Neural progenitor cell (in vitro differentiated cells): Measurements from ENCODE around the gene ENO1.

Experiments used
- EZH2 ChIP-seq: fragments of 200-600 bp; sonication (generic); IDR thresholded peaks from 2 replicates; pipeline ENCODE4 v1.6.1; 2017; ENCODE audit warnings: antibody characterized with exemption, mild to moderate bottlenecking, moderate library complexity
- TF ChIP-seq, protein P1 (sequence below): fragments of 200-600 bp; sonication (generic); IDR thresholded peaks from 2 replicates; pipeline ENCODE4 v1.5.1; 2017; ENCODE audit warnings: antibody characterized with exemption, mild to moderate bottlenecking

DNA sequence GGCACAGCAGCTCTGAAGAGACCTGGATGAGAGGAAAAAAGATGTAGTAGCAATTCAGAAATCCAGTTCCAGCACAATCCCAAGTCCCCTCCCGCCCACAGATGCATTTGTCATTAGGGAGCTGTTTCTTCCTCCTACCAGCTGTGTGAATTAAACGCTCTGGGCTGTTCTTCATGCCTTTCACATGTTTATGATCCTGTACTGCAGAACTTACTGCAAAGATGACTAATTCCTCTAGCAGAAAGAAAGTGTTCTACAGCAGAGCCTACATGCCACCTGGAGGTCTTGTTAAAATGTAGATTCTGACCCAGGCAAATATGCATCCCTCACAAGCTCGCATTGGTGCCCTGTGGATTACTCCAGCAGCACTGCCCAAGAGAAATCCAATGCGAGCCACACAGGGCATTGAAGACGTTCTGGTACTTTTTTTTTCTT lies 6.5 kb downstream of the ENO1 start:
- TF ChIP-seq EZH2, result no peak
- TF ChIP-seq, protein P1, sequence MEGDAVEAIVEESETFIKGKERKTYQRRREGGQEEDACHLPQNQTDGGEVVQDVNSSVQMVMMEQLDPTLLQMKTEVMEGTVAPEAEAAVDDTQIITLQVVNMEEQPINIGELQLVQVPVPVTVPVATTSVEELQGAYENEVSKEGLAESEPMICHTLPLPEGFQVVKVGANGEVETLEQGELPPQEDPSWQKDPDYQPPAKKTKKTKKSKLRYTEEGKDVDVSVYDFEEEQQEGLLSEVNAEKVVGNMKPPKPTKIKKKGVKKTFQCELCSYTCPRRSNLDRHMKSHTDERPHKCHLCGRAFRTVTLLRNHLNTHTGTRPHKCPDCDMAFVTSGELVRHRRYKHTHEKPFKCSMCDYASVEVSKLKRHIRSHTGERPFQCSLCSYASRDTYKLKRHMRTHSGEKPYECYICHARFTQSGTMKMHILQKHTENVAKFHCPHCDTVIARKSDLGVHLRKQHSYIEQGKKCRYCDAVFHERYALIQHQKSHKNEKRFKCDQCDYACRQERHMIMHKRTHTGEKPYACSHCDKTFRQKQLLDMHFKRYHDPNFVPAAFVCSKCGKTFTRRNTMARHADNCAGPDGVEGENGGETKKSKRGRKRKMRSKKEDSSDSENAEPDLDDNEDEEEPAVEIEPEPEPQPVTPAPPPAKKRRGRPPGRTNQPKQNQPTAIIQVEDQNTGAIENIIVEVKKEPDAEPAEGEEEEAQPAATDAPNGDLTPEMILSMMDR, result no peak
